Caco-2 (cell line): ENCODE measurements around the gene JUND. TPM values are rescaled to one million over a fixed set of nuclear protein-coding genes. Genes with fewer than 3 reads are reported as not detected.
A peak's percentile ranks its signal among the peaks of the same experiment; 100 is the strongest.

Experiments used
- BruUV-seq: library from RNA; stranded (reverse); fragments of 400-500 nt; replicated peaks from 2 replicates; lab custom pipeline; 2021; lab: Mats Ljungman, UMichigan
- CTCF ChIA-PET: fragments of 300-600 bp; sonication (Branson Sonifier 250); formaldehyde crosslinking; loops from one replicate; lab custom pipeline; 2022; ENCODE audit warnings: antibody characterized with exemption; lab: Charles Lee
- POLR2A ChIA-PET: fragments of 300-600 bp; sonication (Branson Sonifier 250); formaldehyde crosslinking; loops from one replicate; lab custom pipeline; 2022; ENCODE audit warnings: antibody characterized with exemption; lab: Charles Lee
- DNase-seq, 2 experiments: peaks; one replicate each; pipeline versions ENCODE4 v3.0.0 to v3.0.0-alpha.2; 2020 to 2022
- H3K27me3 ChIP-seq: replicated peaks from 2 replicates; pipeline ENCODE4 v1.6.0; 2011; ENCODE audit warnings: low read length; ENCODE audit not compliant: control insufficient read depth, insufficient read depth
- H3K36me3 ChIP-seq: 2 replicates; pipeline ENCODE4 v1.5.1; 2011; ENCODE audit warnings: low read length; ENCODE audit not compliant: control insufficient read depth, insufficient read depth
- H3K4me1 ChIP-seq: fragments of 250-450 bp; sonication (Bioruptor Pico); 2 replicates; pipeline ENCODE4 v1.5.1; 2020; ENCODE audit warnings: mild to moderate bottlenecking
- H3K4me3 ChIP-seq: 2 replicates; pipeline ENCODE4 v1.5.1; 2011; ENCODE audit warnings: low read depth, mild to moderate bottlenecking, control low read depth, low read length
- H3K9me3 ChIP-seq: fragments of 250-450 bp; sonication (Bioruptor Pico); 2 replicates; pipeline ENCODE4 v1.5.1; 2020; ENCODE audit warnings: mild to moderate bottlenecking, moderate library complexity
- H3K27ac Mint-ChIP-seq: one replicate; pipeline ENCODE4 v1.8.0; 2022; ENCODE audit warnings: mixed read lengths; ENCODE audit not compliant: unreplicated experiment
- H3K27me3 Mint-ChIP-seq: one replicate; pipeline ENCODE4 v1.8.0; 2022; ENCODE audit warnings: mixed read lengths; ENCODE audit not compliant: insufficient read depth, unreplicated experiment
- H3K36me3 Mint-ChIP-seq: one replicate; pipeline ENCODE4 v1.8.0; 2022; ENCODE audit warnings: mild to moderate bottlenecking, mixed read lengths; ENCODE audit not compliant: insufficient read depth, unreplicated experiment
- H3K4me1 Mint-ChIP-seq: one replicate; pipeline ENCODE4 v1.8.0; 2022; ENCODE audit warnings: low read depth, mixed read lengths; ENCODE audit not compliant: unreplicated experiment
- H3K4me3 Mint-ChIP-seq: one replicate; pipeline ENCODE4 v1.8.0; 2022; ENCODE audit warnings: mild to moderate bottlenecking, moderate library complexity, mixed read lengths; ENCODE audit not compliant: unreplicated experiment
- H3K9me3 Mint-ChIP-seq: one replicate; pipeline ENCODE4 v1.8.0; 2022; ENCODE audit warnings: mixed read lengths; ENCODE audit not compliant: unreplicated experiment
- CTCF ChIP-seq, 2 experiments: fragments of 200-600 bp in 1 of 2; IDR thresholded peaks; 1 replicate in 1 of 2; 2 replicates in 1 of 2; pipeline versions ENCODE4 v1.5.1 to v1.8.0; 2011 to 2022; ENCODE audit warnings: antibody characterized with exemption in 1 of 2, control low read depth in 1 of 2, inconsistent platforms in 1 of 2, low read depth in 1 of 2, low read length in 1 of 2, mild to moderate bottlenecking in 1 of 2, moderate library complexity in 1 of 2; ENCODE audit not compliant: insufficient read depth in 1 of 2, severe bottlenecking in 1 of 2, unreplicated experiment in 1 of 2
- intact Hi-C: fragments of 100-400 bp; cut with micrococcal nuclease; formaldehyde crosslinking; loops from one replicate; pipeline ENCODE4 v1.10.0; 2022; ENCODE audit not compliant: unreplicated experiment
- total RNA-seq: library from RNA; stranded (reverse); gene quantifications from 2 replicates; pipeline ENCODE4 v1.2.3, GENCODE V29; 2022

The JUND gene
- total RNA-seq, 1 experiment from 2014 or later = 75.5 TPM

- H3K27me3 Mint-ChIP-seq = no peaks in the 10 kb centered on the region
- Histone ChIP-seq H3K9me3 (no peaks in the 10 kb centered on the region), H3K27me3 (no peaks in the 10 kb centered on the region), H3K4me3 (no peak overlapping the region), H3K4me1 (peaks cover 40% of the 10 kb centered on the region), H3K36me3 (peaks cover 2% of the 10 kb centered on the region; the same call in 1 of the 2 replicates)
- intact Hi-C loops = no loop called here
- BruUV-seq = no TSS peak
- peaks cover 9% of the 10 kb centered on the region for H3K4me1 Mint-ChIP-seq
- POLR2A ChIA-PET = no interaction called here
- no peak for DNase-seq
- CTCF ChIA-PET = no interaction called here
- H3K9me3 Mint-ChIP-seq = no peaks in the 10 kb centered on the region
- no peak for TF ChIP-seq CTCF (IDR thresholded peaks at IDR 0.05; ENCODE audit: insufficient read depth in 1 of 2, low read depth in 1 of 2, low read length in 1 of 2, severe bottlenecking in 1 of 2, unreplicated experiment in 1 of 2)
- H3K27ac Mint-ChIP-seq = no peak overlapping the region
- H3K36me3 Mint-ChIP-seq = peaks cover 33% of the 10 kb centered on the region
- no peak overlapping the region for H3K4me3 Mint-ChIP-seq
Observed at GRCh38 chr19:18307271-18307681, 25.9 kb upstream of the JUND start.

GRCh38 chr19:18306888-18307260 lies 25.5 kb upstream of the JUND start:
- Mint-ChIP-seq H3K9me3 (no peaks in the 10 kb centered on the region), H3K4me1 (peaks cover 9% of the 10 kb centered on the region), H3K27me3 (no peaks in the 10 kb centered on the region), H3K27ac (no peak overlapping the region), H3K4me3 (no peak overlapping the region), H3K36me3 (peaks cover 33% of the 10 kb centered on the region)
- ChIA-PET CTCF (no interaction called here), POLR2A (no interaction called here)
- Histone ChIP-seq H3K27me3 (no peaks in the 10 kb centered on the region), H3K4me1 (peaks cover 36% of the 10 kb centered on the region), H3K4me3 (no peak overlapping the region), H3K9me3 (no peaks in the 10 kb centered on the region), H3K36me3 (no peaks in the 10 kb centered on the region)
- DNase-seq = no peak
- no peak for TF ChIP-seq CTCF (IDR thresholded peaks at IDR 0.05; ENCODE audit: insufficient read depth in 1 of 2, low read depth in 1 of 2, low read length in 1 of 2, severe bottlenecking in 1 of 2, unreplicated experiment in 1 of 2)
- intact Hi-C loops = no loop called here
- BruUV-seq = TSS peak; percentile 89

- peaks cover 36% of the 10 kb centered on the region for H3K4me1 ChIP-seq
- no peak for TF ChIP-seq CTCF (IDR thresholded peaks at IDR 0.05; ENCODE audit: insufficient read depth in 1 of 2, low read depth in 1 of 2, low read length in 1 of 2, severe bottlenecking in 1 of 2, unreplicated experiment in 1 of 2)
Observed at GRCh38 chr19:18306209-18306887, 24.9 kb upstream of the JUND start.

More at GRCh38 chr19:18306209-18306887, 24.9 kb upstream of the JUND start:
- Histone ChIP-seq H3K9me3 (no peaks in the 10 kb centered on the region), H3K4me3 (no peak overlapping the region), H3K36me3 (no peaks in the 10 kb centered on the region), H3K27me3 (no peaks in the 10 kb centered on the region)
- no peaks in the 10 kb centered on the region for H3K27me3 Mint-ChIP-seq
- peaks cover 9% of the 10 kb centered on the region for H3K4me1 Mint-ChIP-seq
- DNase-seq = no peak
- CTCF ChIA-PET = no interaction called here
- BruUV-seq = no TSS peak
- no peak overlapping the region for H3K4me3 Mint-ChIP-seq
- no peak overlapping the region for H3K27ac Mint-ChIP-seq
- H3K36me3 Mint-ChIP-seq = peaks cover 33% of the 10 kb centered on the region
- H3K9me3 Mint-ChIP-seq = no peaks in the 10 kb centered on the region
- POLR2A ChIA-PET = no interaction called here
- intact Hi-C loops = no loop called here
